HepG2 (cell line): ENCODE results near the gene PLCB1. TPM values are rescaled to one million over a fixed set of nuclear protein-coding genes. Genes with fewer than 3 reads are reported as not detected.

Source experiments
- AGO1 ChIP-seq: fragments of 200-400 bp; formaldehyde crosslinking; IDR thresholded peaks from 2 replicates; pipeline ENCODE4 v1.6.1; 2017; ENCODE audit warnings: mild to moderate bottlenecking, low read depth, low read length, moderate library complexity; ENCODE audit not compliant: poor library complexity, severe bottlenecking
- ARID3A ChIP-seq: IDR thresholded peaks from 2 replicates; pipeline ENCODE4 v1.6.1; 2012; ENCODE audit warnings: low read depth, low read length, improper control_type of control experiment
- BRF2 ChIP-seq: sonication (generic); formaldehyde crosslinking; IDR thresholded peaks from 2 replicates; pipeline ENCODE4 v1.8.1; 2022; ENCODE audit warnings: mild to moderate bottlenecking, missing genetic modification reagents
- DMAP1 ChIP-seq: IDR thresholded peaks from 2 replicates; pipeline ENCODE4 v1.6.1; 2016
- HMG20A ChIP-seq: IDR thresholded peaks from 2 replicates; pipeline ENCODE4 v1.6.1; 2016; ENCODE audit warnings: borderline replicate concordance
- KLF12 ChIP-seq: sonication (generic); formaldehyde crosslinking; IDR thresholded peaks from 2 replicates; pipeline ENCODE4 v1.4.0; 2020; ENCODE audit warnings: missing genetic modification reagents, borderline replicate concordance
- LCORL ChIP-seq, 2 experiments: fragments of 450-650 bp in 1 of 2; sonication (generic) in 1 of 2; formaldehyde crosslinking in 1 of 2; IDR thresholded peaks; 2 replicates each; pipeline versions ENCODE4 v1.5.0 to v1.6.1; 2017 to 2020; ENCODE audit warnings: antibody characterized with exemption in 1 of 2, missing genetic modification reagents in 1 of 2
- POGZ ChIP-seq: sonication (generic); formaldehyde crosslinking; IDR thresholded peaks from 2 replicates; pipeline ENCODE4 v1.4.0; 2020; ENCODE audit warnings: mild to moderate bottlenecking, missing genetic modification reagents
- ZBTB7A ChIP-seq: sonication (generic); formaldehyde crosslinking; IDR thresholded peaks from 2 replicates; pipeline ENCODE4 v1.8.0; 2022; ENCODE audit warnings: mild to moderate bottlenecking, missing genetic modification reagents
- ZFP36L1 ChIP-seq: sonication (generic); formaldehyde crosslinking; IDR thresholded peaks from 2 replicates; pipeline ENCODE4 v1.8.0; 2022; ENCODE audit warnings: mild to moderate bottlenecking, missing genetic modification reagents, moderate library complexity
- ZNF10 ChIP-seq: sonication (generic); formaldehyde crosslinking; IDR thresholded peaks from 2 replicates; pipeline ENCODE4 v1.4.0; 2020; ENCODE audit warnings: mild to moderate bottlenecking, low read depth, missing genetic modification reagents, borderline replicate concordance
- ZNF124 ChIP-seq: sonication (generic); formaldehyde crosslinking; IDR thresholded peaks from 2 replicates; pipeline ENCODE4 v1.4.0; 2020; ENCODE audit warnings: missing genetic modification reagents
- ZNF3 ChIP-seq: IDR thresholded peaks from 2 replicates; pipeline ENCODE4 v1.7.0; 2017; ENCODE audit warnings: inconsistent platforms
- ZNF672 ChIP-seq: sonication (generic); formaldehyde crosslinking; IDR thresholded peaks from 2 replicates; pipeline ENCODE4 v1.8.1; 2022; ENCODE audit warnings: missing genetic modification reagents
- ZNF883 ChIP-seq: sonication (generic); formaldehyde crosslinking; IDR thresholded peaks from 2 replicates; pipeline ENCODE4 v1.5.1; 2020; ENCODE audit warnings: mild to moderate bottlenecking, missing genetic modification reagents; ENCODE audit errors: not compliant biosample characterization
- polyA plus RNA-seq, 8 experiments: library from polyadenylated mRNA; depleted of rRNA in 3 of 8; stranded (reverse) in 7 of 8; unstranded in 1 of 8; fragments of >200 nt; fragmentation: Illumina TruSeq in 4 of 8; extraction: Trizol in 4 of 8; gene quantifications; 2 replicates each; pipeline versions ENCODE4 v1.2.1 to v1.2.3, GENCODE V29; 2011 to 2016; ENCODE audit warnings: low read depth in 4 of 8, missing spikeins in 1 of 8, mixed read lengths in 1 of 8; ENCODE audit not compliant: insufficient read depth in 1 of 8
- total RNA-seq, 5 experiments: library from RNA; depleted of rRNA; stranded (reverse); fragments of >200 nt; fragmentation: Illumina TruSeq; extraction: Trizol; gene quantifications; 2 replicates each; pipeline ENCODE4 v1.2.3, GENCODE V29; 2016; ENCODE audit warnings: low read depth in 1 of 5
- TF ChIP-seq, protein P1 (sequence below): IDR thresholded peaks from 2 replicates; pipeline ENCODE4 v1.6.1; 2016
- TF ChIP-seq, protein P2 (sequence below), 2 experiments: fragments of 450-650 bp in 1 of 2; sonication (generic) in 1 of 2; formaldehyde crosslinking; IDR thresholded peaks; 2 replicates each; pipeline versions ENCODE4 v1.5.0 to v1.8.0; 2020 to 2022; ENCODE audit warnings: mild to moderate bottlenecking in 1 of 2, missing genetic modification reagents in 1 of 2
- TF ChIP-seq, protein P3 (sequence below): fragments of 450-650 bp; IDR thresholded peaks from 2 replicates; pipeline ENCODE4 v1.6.1; 2016
- TF ChIP-seq, protein P4 (sequence below): sonication (generic); formaldehyde crosslinking; IDR thresholded peaks from 2 replicates; pipeline ENCODE4 v1.4.0; 2020; ENCODE audit warnings: missing genetic modification reagents

Gene PLCB1
- total and polyA plus RNA-seq, 2 of the 13 experiments (the other 11 are each of a cell fraction or from before 2014, with no cell fraction given): 42.4 to 55.9 TPM

DNA sequence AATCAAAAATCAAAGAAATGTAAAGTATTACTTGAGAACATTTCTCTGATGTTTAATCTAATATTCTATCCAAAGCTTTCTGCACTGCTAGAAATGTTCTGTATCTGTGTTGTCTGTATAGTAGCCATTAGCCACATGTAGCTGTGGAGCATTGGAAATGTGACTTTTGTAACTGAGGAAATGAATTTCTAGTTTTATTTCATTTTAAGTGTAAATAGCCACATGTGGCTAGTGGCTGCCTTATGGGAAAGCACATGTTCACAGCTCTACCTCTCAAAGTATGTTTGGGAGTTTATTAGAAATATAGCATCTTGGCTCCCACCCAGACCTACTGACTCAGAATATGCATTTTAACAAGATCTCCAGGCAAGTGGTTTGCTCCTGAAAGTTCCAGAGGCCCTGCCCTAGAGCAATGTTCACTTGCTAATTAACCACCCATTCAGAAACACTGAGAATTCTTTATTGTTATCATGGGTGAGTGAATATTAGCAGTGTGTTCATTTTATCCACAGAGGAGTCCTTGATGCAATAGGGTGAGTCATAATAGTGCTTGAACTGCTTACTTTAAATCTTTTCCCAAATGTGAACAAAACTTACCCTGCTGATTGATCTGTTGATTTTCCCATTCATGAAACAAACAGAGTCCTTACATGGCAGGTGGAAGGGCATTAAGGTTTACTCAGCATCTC is 282.7 kb downstream of the PLCB1 start (continued):
- TF ChIP-seq ZNF883 (CRISPR knock-in tag) (no peak), KLF12 (CRISPR knock-in tag) (no peak), ZNF3 (no peak), ZFP36L1 (CRISPR knock-in tag) (no peak; the same call in 1 of the 2 replicates), ZNF10 (CRISPR knock-in tag) (no peak), ZNF672 (no peak), ARID3A (peak; percentile 91), LCORL (IDR thresholded peaks at IDR 0.05) (peak; percentile 73), LCORL (CRISPR knock-in tag; IDR thresholded peaks at IDR 0.05) (peak; percentile 67; the same call in 1 of the 2 replicates), AGO1 (no peak), ZNF124 (CRISPR knock-in tag) (0 out of 2 replicates have a peak, but pooled peaks have one; percentile 27), ZBTB7A (no peak), BRF2 (CRISPR knock-in tag) (no peak), HMG20A (peak; percentile 72; the same call in 1 of the 2 replicates), DMAP1 (CRISPR knock-in tag) (0 out of 2 replicates have a peak, but pooled peaks have one; percentile 26), POGZ (CRISPR knock-in tag) (peak; percentile 71; the same call in 1 of the 2 replicates)
- TF ChIP-seq, protein P1, sequence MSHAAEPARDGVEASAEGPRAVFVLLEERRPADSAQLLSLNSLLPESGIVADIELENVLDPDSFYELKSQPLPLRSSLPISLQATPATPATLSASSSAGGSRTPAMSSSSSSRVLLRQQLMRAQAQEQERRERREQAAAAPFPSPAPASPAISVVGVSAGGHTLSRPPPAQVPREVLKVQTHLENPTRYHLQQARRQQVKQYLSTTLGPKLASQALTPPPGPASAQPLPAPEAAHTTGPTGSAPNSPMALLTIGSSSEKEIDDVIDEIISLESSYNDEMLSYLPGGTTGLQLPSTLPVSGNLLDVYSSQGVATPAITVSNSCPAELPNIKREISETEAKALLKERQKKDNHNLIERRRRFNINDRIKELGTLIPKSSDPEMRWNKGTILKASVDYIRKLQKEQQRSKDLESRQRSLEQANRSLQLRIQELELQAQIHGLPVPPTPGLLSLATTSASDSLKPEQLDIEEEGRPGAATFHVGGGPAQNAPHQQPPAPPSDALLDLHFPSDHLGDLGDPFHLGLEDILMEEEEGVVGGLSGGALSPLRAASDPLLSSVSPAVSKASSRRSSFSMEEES: peak; percentile 41; the same call in 1 of the 2 replicates
- TF ChIP-seq, protein P2, sequence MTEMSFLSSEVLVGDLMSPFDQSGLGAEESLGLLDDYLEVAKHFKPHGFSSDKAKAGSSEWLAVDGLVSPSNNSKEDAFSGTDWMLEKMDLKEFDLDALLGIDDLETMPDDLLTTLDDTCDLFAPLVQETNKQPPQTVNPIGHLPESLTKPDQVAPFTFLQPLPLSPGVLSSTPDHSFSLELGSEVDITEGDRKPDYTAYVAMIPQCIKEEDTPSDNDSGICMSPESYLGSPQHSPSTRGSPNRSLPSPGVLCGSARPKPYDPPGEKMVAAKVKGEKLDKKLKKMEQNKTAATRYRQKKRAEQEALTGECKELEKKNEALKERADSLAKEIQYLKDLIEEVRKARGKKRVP (CRISPR knock-in tag; IDR thresholded peaks at IDR 0.05): peak in 1 of 2 experiments; percentile 88; a peak in 2 of 4 replicates
- TF ChIP-seq, protein P3, sequence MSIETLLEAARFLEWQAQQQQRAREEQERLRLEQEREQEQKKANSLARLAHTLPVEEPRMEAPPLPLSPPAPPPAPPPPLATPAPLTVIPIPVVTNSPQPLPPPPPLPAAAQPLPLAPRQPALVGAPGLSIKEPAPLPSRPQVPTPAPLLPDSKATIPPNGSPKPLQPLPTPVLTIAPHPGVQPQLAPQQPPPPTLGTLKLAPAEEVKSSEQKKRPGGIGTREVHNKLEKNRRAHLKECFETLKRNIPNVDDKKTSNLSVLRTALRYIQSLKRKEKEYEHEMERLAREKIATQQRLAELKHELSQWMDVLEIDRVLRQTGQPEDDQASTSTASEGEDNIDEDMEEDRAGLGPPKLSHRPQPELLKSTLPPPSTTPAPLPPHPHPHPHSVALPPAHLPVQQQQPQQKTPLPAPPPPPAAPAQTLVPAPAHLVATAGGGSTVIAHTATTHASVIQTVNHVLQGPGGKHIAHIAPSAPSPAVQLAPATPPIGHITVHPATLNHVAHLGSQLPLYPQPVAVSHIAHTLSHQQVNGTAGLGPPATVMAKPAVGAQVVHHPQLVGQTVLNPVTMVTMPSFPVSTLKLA: peak; percentile 99
- TF ChIP-seq, protein P4, sequence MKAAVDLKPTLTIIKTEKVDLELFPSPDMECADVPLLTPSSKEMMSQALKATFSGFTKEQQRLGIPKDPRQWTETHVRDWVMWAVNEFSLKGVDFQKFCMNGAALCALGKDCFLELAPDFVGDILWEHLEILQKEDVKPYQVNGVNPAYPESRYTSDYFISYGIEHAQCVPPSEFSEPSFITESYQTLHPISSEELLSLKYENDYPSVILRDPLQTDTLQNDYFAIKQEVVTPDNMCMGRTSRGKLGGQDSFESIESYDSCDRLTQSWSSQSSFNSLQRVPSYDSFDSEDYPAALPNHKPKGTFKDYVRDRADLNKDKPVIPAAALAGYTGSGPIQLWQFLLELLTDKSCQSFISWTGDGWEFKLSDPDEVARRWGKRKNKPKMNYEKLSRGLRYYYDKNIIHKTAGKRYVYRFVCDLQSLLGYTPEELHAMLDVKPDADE (CRISPR knock-in tag): no peak
